ENCODE measurements around the gene SH3BP5.

SH3BP5 gene

GRCh38 chr3:15324379-15324808 is 8.0 kb downstream of the SH3BP5 start:
- DNase-seq = no peak

- no peak for DNase-seq
These were observed 9.3 kb downstream of the SH3BP5 start for GRCh38 chr3:15323063-15323462.

GRCh38 chr3:15321349-15321748 is 11.0 kb downstream of the SH3BP5 start:
- DNase-seq = no peak

GRCh38 chr3:15319575-15319974 is 12.8 kb downstream of the SH3BP5 start:
- no peak for DNase-seq

GRCh38 chr3:15319136-15319535 is 13.2 kb downstream of the SH3BP5 start:
- no peak for DNase-seq

- DNase-seq = no peak
These were observed 13.7 kb downstream of the SH3BP5 start for GRCh38 chr3:15318661-15319060.

- no peak for DNase-seq
These were observed 15.4 kb downstream of the SH3BP5 start for GRCh38 chr3:15316998-15317435.

GRCh38 chr3:15315003-15315402 is 17.4 kb downstream of the SH3BP5 start:
- no peak for DNase-seq

GRCh38 chr3:15314276-15314675 is 18.1 kb downstream of the SH3BP5 start:
- no peak for DNase-seq

GRCh38 chr3:15313461-15313860 is 18.9 kb downstream of the SH3BP5 start:
- no peak for DNase-seq

- no peak for DNase-seq
These were observed 19.8 kb downstream of the SH3BP5 start for GRCh38 chr3:15312550-15312949.

GRCh38 chr3:15310491-15311370 is 21.7 kb downstream of the SH3BP5 start:
- peak; percentile 83 for DNase-seq

GRCh38 chr3:15309662-15310335 is 22.6 kb downstream of the SH3BP5 start:
- DNase-seq = peak; percentile 72

- no peak for DNase-seq
These were observed 24.8 kb downstream of the SH3BP5 start for GRCh38 chr3:15307580-15307979.

- no peak for DNase-seq
These were observed 25.4 kb downstream of the SH3BP5 start for GRCh38 chr3:15306979-15307359.

GRCh38 chr3:15305359-15305844 is 27.0 kb downstream of the SH3BP5 start:
- no peak for DNase-seq

GRCh38 chr3:15303728-15304127 is 28.7 kb downstream of the SH3BP5 start:
- DNase-seq = no peak

GRCh38 chr3:15303216-15303615 is 29.2 kb downstream of the SH3BP5 start:
- DNase-seq = no peak

- no peak for DNase-seq
These were observed 30.6 kb downstream of the SH3BP5 start for GRCh38 chr3:15301761-15302160.

- DNase-seq = no peak
These were observed 31.9 kb downstream of the SH3BP5 start for GRCh38 chr3:15300323-15301078.

GRCh38 chr3:15299036-15299435 is 33.4 kb downstream of the SH3BP5 start:
- no peak for DNase-seq

GRCh38 chr3:15298504-15298903 is 33.9 kb downstream of the SH3BP5 start:
- DNase-seq = no peak

Data from stimulated activated CD4-positive, alpha-beta T cell treated with anti-CD3 and anti-CD28 coated beads, Interleukin-1b, Interleukin-23, amount 100 ng/mL, for 48 hours (primary cell).